PC-9 (cell line): Measurements from ENCODE around the gene CMSS1. TPM values are rescaled to one million over a fixed set of nuclear protein-coding genes. Genes with fewer than 3 reads are reported as not detected.

Experiments
- BruUV-seq: library from RNA; stranded (reverse); fragments of 400-500 nt; replicated peaks from 2 replicates; lab custom pipeline; 2021; lab: Mats Ljungman, UMichigan
- CTCF ChIA-PET: fragments of 300-600 bp; sonication (Branson Sonifier 250); formaldehyde crosslinking; loops from one replicate; lab custom pipeline; 2022; ENCODE audit warnings: antibody characterized with exemption; lab: Charles Lee
- POLR2A ChIA-PET: fragments of 300-600 bp; sonication (Branson Sonifier 250); formaldehyde crosslinking; loops from one replicate; lab custom pipeline; 2022; ENCODE audit warnings: antibody characterized with exemption; ENCODE audit not compliant: unreplicated experiment; lab: Charles Lee
- DNase-seq, 2 experiments: peaks; one replicate each; pipeline versions ENCODE4 v3.0.0 to v3.0.0-alpha.2; 2015 to 2022; ENCODE audit warnings: mixed read lengths in 1 of 2
- H2AFZ ChIP-seq: fragments of 200-600 bp; sonication (generic); 2 replicates; pipeline ENCODE4 v1.8.1; 2017; ENCODE audit warnings: antibody characterized with exemption
- H3F3A ChIP-seq: fragments of 200-600 bp; sonication (generic); 2 replicates; pipeline ENCODE4 v1.8.1; 2017; ENCODE audit warnings: antibody characterized with exemption, mild to moderate bottlenecking, low read depth; ENCODE audit not compliant: insufficient read depth
- H3K27ac ChIP-seq: fragments of 200-600 bp; sonication (generic); 2 replicates; pipeline ENCODE4 v1.6.1; 2016; ENCODE audit warnings: mixed run types
- H3K27me3 ChIP-seq: fragments of 200-600 bp; sonication (generic); 2 replicates; pipeline ENCODE4 v1.6.1; 2016; ENCODE audit warnings: low read depth, mixed run types; ENCODE audit not compliant: insufficient read depth
- H3K36me3 ChIP-seq: fragments of 200-600 bp; sonication (generic); 2 replicates; pipeline ENCODE4 v1.6.1; 2016; ENCODE audit warnings: low read depth, mixed run types
- H3K4me1 ChIP-seq: fragments of 200-600 bp; sonication (generic); replicated peaks from 2 replicates; pipeline ENCODE4 v1.6.1; 2016; ENCODE audit warnings: mixed run types; ENCODE audit not compliant: insufficient read depth
- H3K4me2 ChIP-seq: fragments of 200-600 bp; sonication (generic); 2 replicates; pipeline ENCODE4 v1.6.1; 2017; ENCODE audit warnings: mixed run types
- H3K4me3 ChIP-seq: fragments of 200-600 bp; sonication (generic); 2 replicates; pipeline ENCODE4 v1.6.1; 2016; ENCODE audit warnings: mixed run types
- H3K79me2 ChIP-seq: fragments of 200-600 bp; sonication (generic); 2 replicates; pipeline ENCODE4 v1.6.1; 2017; ENCODE audit warnings: low read depth, mixed run types
- H3K9me2 ChIP-seq: fragments of 200-600 bp; sonication (generic); 2 replicates; pipeline ENCODE4 v1.8.1; 2017; ENCODE audit warnings: mild to moderate bottlenecking; ENCODE audit not compliant: insufficient read depth
- H3K9me3 ChIP-seq: fragments of 200-600 bp; sonication (generic); 2 replicates; pipeline ENCODE4 v1.8.1; 2016; ENCODE audit warnings: low read depth; ENCODE audit not compliant: insufficient read depth
- H4K20me1 ChIP-seq: fragments of 200-600 bp; sonication (generic); 2 replicates; pipeline ENCODE4 v1.8.1; 2017; ENCODE audit not compliant: insufficient read depth
- EZH2 ChIP-seq: fragments of 200-600 bp; sonication (generic); IDR thresholded peaks from 2 replicates; pipeline ENCODE4 v1.8.0; 2017; ENCODE audit warnings: antibody characterized with exemption, low read depth
- intact Hi-C: fragments of 100-400 bp; cut with micrococcal nuclease; formaldehyde crosslinking; loops from one replicate; pipeline ENCODE4 v1.10.0; 2022; ENCODE audit not compliant: unreplicated experiment
- total RNA-seq: library from RNA; stranded (reverse); gene quantifications from 2 replicates; pipeline ENCODE4 v1.2.3, GENCODE V29; 2021
- TF ChIP-seq, protein P1 (sequence below): fragments of 200-600 bp; sonication (generic); conservative IDR thresholded peaks from 2 replicates; pipeline ENCODE4 v1.6.1; 2017; ENCODE audit warnings: mixed run types, antibody characterized with exemption, mild to moderate bottlenecking, moderate library complexity

Gene CMSS1
- total RNA-seq, 1 experiment from 2014 or later, result 98.9 TPM

DNA sequence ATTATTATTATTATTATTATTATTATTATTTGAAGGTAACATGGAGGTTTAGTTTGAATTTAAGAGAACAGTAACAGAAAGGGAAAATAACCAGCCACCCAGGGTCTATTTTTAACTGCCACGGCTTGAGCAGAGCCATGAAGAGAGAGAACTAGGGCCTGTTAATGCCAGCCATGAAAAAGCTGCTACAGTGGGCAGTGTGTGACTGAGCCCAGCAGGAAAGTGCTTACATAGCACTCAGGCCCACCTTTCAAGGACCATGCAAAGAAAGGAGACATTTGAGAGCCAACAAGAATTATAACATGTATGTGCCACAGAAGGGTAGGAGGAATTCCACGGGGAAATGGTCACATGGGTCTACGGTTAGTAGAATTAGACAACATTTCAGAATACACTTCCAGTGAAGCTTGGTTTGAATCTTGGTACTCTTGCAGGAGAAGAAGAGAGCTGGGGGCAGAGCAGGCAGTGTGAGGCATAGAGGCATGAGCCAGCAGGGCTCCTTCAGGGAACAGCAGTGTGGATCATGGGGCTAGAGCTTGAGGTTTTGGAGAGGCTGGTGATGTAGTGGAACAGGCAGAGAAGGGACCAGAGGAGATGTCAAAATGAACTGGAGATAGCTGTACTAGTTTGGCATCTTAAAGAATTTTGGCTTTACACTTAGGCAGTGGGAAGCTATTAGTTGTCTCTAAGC, 140.7 kb downstream of the CMSS1 start:
- Histone ChIP-seq H3K9me2 (no peaks in the 10 kb centered on the region), H3K4me1 (no peaks in the 10 kb centered on the region), H3K79me2 (no peaks in the 10 kb centered on the region), H3K4me2 (no peak overlapping the region), H3K36me3 (no peaks in the 10 kb centered on the region), H2AFZ (no peak overlapping the region), H3K9me3 (no peaks in the 10 kb centered on the region), H4K20me1 (no peaks in the 10 kb centered on the region), H3K27ac (no peak overlapping the region), H3K4me3 (no peak overlapping the region), H3K27me3 (no peaks in the 10 kb centered on the region), H3F3A (no peaks in the 10 kb centered on the region)
- ChIA-PET POLR2A (interaction anchor here (0.5 kb wide), 1 partner anchor 58 kb away, joined by 3 read pairs; no protein-coding TSS in a partner anchor), CTCF (interaction anchor here (0.7 kb wide), 1 partner anchor 148 kb away, joined by 12 read pairs; no protein-coding TSS in a partner anchor)
- DNase-seq, result no peak
- intact Hi-C loops, result no loop called here
- no TSS peak for BruUV-seq
- TF ChIP-seq, protein P1, sequence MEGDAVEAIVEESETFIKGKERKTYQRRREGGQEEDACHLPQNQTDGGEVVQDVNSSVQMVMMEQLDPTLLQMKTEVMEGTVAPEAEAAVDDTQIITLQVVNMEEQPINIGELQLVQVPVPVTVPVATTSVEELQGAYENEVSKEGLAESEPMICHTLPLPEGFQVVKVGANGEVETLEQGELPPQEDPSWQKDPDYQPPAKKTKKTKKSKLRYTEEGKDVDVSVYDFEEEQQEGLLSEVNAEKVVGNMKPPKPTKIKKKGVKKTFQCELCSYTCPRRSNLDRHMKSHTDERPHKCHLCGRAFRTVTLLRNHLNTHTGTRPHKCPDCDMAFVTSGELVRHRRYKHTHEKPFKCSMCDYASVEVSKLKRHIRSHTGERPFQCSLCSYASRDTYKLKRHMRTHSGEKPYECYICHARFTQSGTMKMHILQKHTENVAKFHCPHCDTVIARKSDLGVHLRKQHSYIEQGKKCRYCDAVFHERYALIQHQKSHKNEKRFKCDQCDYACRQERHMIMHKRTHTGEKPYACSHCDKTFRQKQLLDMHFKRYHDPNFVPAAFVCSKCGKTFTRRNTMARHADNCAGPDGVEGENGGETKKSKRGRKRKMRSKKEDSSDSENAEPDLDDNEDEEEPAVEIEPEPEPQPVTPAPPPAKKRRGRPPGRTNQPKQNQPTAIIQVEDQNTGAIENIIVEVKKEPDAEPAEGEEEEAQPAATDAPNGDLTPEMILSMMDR, result no peak
- TF ChIP-seq EZH2, result no peak

DNA sequence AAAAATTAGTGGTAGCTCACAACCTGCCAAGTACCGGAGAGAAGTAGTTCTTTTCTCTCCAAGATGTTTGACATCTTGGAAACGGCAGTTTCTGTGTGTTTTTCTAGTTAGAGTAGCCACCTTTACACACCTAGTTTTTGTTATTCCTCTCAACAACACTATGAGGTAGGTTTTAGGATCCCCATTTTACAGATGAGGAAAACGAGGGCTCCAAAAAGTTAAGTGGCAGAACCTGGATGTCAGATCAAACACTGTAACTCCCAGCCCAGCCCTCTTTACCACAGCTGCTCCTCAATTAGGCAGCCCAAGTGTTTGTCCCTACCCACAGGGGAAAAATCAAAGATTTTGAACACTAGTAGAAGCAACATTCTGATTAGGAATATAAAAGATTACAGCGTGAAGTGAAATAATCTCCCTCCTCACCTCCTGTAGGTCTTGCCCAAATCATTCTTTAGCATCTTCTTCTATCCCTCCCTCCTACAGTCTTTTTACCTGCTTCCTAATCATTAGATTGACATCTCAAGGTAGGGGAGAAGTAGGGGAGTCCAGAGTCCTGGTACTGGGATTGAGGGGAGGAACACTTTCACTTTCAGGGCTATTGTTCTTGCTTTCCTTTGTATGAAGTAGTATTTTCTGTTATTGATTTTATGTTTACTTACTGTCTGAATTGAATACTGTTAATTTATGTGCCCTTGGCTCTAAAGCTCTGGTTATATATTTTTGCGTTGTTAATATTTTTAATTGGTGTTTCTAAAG, 142.6 kb downstream of the CMSS1 start:
- no peak for DNase-seq
- POLR2A ChIA-PET, result no interaction called here
- no peak overlapping the region for H2AFZ ChIP-seq
- no peaks in the 10 kb centered on the region for H3K9me2 ChIP-seq
- no peak overlapping the region for H3K4me2 ChIP-seq
- no peaks in the 10 kb centered on the region for H3K79me2 ChIP-seq
- TF ChIP-seq, protein P1, result no peak
- H3K4me1 ChIP-seq, result peaks cover 10% of the 10 kb centered on the region
- no peaks in the 10 kb centered on the region for H3K36me3 ChIP-seq
- no peaks in the 10 kb centered on the region for H4K20me1 ChIP-seq
- peaks cover 12% of the 10 kb centered on the region for H3F3A ChIP-seq
- no peaks in the 10 kb centered on the region for H3K27me3 ChIP-seq
- no TSS peak for BruUV-seq
- no peaks in the 10 kb centered on the region for H3K9me3 ChIP-seq
- CTCF ChIA-PET, result no interaction called here
- no peak overlapping the region for H3K4me3 ChIP-seq
- intact Hi-C loops, result no loop called here
- no peak overlapping the region for H3K27ac ChIP-seq

DNA sequence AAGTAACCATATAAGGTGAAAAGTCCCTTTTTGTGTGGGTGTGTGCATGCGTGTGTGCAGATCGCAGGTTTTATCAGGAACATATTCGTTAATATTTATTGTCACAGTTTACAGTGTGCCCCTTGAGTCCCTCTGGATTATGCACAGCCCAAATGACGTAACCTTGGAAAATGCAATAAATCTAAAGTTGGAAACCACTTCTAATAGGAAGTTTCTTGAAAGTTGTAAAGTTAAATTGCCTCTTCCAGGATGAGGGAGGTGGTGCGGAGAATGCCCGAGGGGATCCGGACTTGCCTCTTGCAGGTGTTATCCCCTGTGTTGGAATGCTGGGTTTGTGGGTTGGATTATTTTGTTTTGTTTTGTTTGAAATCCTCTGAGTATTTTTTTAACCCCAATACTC, 143.3 kb downstream of the CMSS1 start:
- Histone ChIP-seq H3K4me2 (no peak overlapping the region), H3K4me3 (no peak overlapping the region), H3F3A (peaks cover 13% of the 10 kb centered on the region), H3K9me2 (no peaks in the 10 kb centered on the region), H4K20me1 (no peaks in the 10 kb centered on the region), H3K4me1 (peaks cover 17% of the 10 kb centered on the region), H3K27ac (no peak overlapping the region), H3K9me3 (no peaks in the 10 kb centered on the region), H2AFZ (no peak overlapping the region), H3K36me3 (no peaks in the 10 kb centered on the region), H3K79me2 (no peaks in the 10 kb centered on the region), H3K27me3 (no peaks in the 10 kb centered on the region)
- ChIA-PET POLR2A (no interaction called here), CTCF (no interaction called here)
- TF ChIP-seq EZH2, result no peak
- TF ChIP-seq, protein P1, result no peak
- DNase-seq, result no peak
- no TSS peak for BruUV-seq
- intact Hi-C loops, result no loop called here
